OCI-LY7 (cell line): Measurements from ENCODE around the gene OR7D2.

Source experiments
- EZH2phosphoT487 ChIP-seq: fragments of 200-600 bp; sonication (generic); IDR thresholded peaks from 2 replicates; pipeline ENCODE4 v1.6.1; 2018; ENCODE audit warnings: low read depth, borderline replicate concordance, mild to moderate bottlenecking, mixed run types, antibody characterized with exemption, low read length, moderate library complexity, mixed read lengths
- TF ChIP-seq, protein P1 (sequence below): fragments of 200-600 bp; sonication (generic); conservative IDR thresholded peaks from 2 replicates; pipeline ENCODE4 v1.5.1; 2014; ENCODE audit warnings: mild to moderate bottlenecking, antibody characterized with exemption, low read length, moderate library complexity, mixed read lengths

DNA sequence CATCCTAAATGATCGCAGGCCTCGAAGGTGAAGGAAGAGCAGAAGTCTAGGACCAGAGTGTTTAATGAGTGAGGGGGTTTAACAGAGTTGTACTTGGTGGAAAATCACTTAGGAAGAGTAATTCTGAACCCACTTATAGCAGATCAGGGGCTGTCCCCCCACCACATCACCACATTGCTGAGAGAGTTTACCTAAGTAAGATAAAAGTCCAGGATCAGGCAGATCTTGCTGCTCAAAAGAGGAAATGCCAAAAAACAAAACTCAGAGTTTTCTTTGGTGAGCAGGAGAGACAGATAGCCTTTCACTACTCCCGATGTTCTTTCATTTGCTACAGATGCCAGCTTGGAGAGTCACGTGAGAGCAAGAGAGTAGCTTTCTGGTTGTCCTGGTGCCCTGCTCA lies 23.2 kb upstream of the OR7D2 start:
- TF ChIP-seq, protein P1, sequence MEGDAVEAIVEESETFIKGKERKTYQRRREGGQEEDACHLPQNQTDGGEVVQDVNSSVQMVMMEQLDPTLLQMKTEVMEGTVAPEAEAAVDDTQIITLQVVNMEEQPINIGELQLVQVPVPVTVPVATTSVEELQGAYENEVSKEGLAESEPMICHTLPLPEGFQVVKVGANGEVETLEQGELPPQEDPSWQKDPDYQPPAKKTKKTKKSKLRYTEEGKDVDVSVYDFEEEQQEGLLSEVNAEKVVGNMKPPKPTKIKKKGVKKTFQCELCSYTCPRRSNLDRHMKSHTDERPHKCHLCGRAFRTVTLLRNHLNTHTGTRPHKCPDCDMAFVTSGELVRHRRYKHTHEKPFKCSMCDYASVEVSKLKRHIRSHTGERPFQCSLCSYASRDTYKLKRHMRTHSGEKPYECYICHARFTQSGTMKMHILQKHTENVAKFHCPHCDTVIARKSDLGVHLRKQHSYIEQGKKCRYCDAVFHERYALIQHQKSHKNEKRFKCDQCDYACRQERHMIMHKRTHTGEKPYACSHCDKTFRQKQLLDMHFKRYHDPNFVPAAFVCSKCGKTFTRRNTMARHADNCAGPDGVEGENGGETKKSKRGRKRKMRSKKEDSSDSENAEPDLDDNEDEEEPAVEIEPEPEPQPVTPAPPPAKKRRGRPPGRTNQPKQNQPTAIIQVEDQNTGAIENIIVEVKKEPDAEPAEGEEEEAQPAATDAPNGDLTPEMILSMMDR, result no peak
- no peak for TF ChIP-seq EZH2phosphoT487
